ENCODE results near the gene TPBGL.

Gene TPBGL

DNA sequence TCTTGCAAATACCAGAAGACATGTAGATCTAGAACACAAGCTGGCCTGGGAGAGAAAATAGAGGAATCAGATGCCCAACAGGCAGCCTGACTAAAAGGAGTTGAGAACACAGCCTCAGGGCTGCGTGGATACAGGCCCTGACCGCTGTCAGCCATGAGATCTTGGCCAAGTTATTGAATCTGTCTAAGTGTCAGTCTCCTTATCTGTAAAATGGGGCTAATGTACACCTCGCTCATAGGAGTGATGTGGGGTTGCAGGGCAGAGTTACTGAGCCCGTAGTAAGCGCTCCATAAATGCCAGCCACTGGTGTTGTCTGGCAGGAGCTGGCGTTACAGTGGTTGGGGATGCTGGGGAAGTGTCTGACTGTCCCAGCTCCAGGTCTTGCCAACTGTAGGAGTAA, 38.4 kb upstream of the TPBGL start:
- TF ChIP-seq ZNF274 (IDR thresholded peaks at IDR 0.05; ENCODE audit: low read depth, low read length) = no peak

DNA sequence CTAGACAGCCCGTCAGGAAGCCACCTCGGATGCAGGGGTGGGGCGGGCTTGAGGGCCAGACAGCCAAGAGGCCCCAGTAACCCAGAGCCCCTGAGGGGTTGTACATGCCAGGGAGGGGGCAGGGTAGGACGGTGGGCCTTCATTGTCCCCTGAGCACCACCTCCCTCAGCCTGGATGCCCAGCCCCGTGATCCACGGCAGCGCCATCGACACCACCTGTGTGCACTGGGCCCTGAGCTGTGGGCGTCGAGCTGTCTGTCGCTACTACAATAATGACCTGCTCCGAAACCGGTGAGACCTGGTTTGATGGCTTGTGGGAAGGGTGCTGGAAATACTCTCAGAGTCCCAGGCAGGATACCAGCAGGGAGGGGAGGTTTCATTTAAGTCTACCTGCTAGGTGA, 37.4 kb upstream of the TPBGL start:
- H3K4me3 ChIP-seq (ENCODE audit: low read length) = no peak overlapping the region
- no peak for TF ChIP-seq ZNF274 (IDR thresholded peaks at IDR 0.05; ENCODE audit: low read depth, low read length)

More for the DNA sequence above, 38.4 kb upstream of the TPBGL start:
- H3K4me3 ChIP-seq (ENCODE audit: low read length) = no peak overlapping the region

DNA sequence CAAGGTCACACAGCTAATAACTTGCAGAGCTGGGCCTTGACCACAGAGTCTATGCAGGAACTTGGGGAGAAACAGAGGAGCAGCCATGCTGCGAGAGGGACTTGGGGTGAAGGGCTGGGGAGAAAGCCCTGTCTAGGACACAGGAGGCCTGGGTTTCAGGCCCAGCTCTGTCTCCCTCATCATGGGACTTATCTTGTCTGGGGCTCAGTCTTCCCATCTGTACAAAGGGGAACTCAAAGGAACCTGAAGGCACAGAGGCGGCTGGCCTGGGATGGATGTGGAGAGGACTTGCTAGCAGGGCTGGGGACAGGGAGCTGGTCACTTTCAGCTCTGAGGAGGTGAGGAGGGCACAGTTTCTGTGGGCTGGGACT, 36.9 kb upstream of the TPBGL start:
- no peak for TF ChIP-seq ZNF274 (IDR thresholded peaks at IDR 0.05; ENCODE audit: low read depth, low read length)
- no peak overlapping the region for H3K4me3 ChIP-seq (ENCODE audit: low read length)

DNA sequence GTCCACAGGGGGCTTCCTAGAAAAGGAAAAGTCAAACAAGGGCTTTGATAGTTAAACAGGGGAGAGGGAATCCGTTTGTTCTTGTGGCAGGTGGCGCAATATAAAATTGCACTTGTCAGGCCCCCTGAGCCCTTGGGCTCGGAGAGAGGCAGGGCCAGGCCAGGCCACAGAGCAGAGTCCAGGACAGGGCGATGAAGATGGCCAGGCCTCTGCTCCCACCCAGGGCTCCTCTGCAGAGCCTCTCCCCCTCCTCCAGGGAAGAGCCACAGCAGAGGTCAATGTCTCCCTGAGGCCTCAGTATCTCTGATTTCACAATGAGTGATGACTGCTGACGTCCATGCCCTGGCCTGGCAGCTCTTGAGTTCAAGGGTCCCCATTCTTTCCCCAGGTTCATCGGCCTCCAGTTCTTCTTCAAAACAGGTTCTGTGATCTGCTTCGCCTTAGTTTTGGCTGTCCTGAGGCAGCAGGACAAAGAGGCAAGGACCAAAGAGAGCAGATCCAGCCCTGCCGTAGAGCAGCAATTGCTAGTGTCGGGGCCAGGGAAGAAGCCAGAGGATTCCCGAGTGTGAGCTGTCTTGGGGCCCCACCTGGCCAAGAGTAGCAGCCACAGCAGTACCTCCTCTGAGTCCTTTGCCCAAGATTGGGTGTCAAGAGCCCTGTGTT, 36.4 kb upstream of the TPBGL start:
- H3K4me3 ChIP-seq (ENCODE audit: low read length) = no peak overlapping the region

DNA sequence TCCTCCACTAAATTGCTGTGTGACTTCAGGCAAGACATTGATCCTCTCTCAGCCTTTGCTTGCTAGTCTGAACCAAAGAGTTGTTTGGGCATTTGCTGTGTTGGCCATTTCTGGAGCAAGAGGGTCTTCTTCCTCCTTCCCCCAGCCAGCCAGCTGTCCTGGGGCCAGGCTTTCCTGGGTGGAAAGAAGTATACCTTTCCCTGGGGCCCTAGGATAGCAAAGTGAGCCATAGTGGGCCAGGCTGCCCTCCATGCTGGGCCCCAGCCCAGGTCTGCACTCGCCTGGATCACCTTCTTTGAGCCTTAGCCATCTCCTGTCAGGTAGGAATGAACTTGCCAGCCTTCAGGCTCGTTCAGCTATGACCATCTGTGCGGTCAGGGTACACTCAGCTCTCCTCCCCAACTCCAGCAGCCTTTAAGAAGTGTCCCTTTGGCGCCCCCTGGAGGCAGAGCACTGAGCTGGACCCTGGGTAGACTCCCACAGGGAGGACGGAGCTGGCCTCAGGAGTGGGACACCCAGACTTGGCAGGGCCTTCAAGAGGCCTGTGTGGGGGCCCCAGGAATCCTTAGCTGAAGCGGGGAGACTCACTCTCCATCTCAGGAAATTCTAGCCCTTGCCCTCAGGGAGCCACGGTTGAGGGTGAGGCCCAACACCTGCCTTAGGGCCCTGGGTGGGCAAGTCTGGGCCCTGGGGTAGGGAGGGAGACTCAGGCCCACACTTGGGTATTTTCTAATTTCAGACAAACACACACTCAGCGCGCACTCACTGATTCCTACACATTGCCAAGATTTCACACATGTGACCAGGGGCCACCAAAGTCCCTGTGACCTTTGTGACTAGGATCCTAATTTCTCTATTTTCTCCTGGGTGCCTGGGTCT, 35.6 kb upstream of the TPBGL start:
- no peak for TF ChIP-seq ZNF274 (IDR thresholded peaks at IDR 0.05; ENCODE audit: low read depth, low read length)
- H3K4me3 ChIP-seq (ENCODE audit: low read length) = no peak overlapping the region

More for the DNA sequence above, 36.4 kb upstream of the TPBGL start:
- TF ChIP-seq ZNF274 (IDR thresholded peaks at IDR 0.05; ENCODE audit: low read depth, low read length) = no peak

DNA sequence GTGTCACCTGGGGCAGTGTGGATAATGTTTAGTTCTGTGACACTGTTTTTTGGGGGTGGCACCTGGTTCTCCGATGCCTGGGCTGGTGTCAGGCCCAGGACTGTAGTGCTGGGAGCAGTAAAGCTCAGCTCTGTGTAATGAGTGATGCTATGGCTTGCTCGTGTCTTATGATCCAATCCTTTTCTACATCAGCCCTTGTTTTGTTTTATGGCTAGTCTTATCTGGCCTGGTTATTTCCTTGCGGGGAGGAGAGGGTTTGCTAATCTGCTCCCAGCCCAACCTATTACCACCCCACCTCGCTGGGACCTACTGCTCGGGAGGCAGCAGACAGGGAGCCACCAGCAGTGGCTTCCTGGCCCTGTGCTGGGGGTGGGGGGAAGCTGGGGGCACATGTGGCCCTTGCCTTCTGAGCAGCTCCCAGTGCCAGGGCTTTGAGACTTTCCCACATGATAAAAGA, 35.0 kb upstream of the TPBGL start:
- H3K4me3 ChIP-seq (ENCODE audit: low read length) = no peak overlapping the region
- no peak for TF ChIP-seq ZNF274 (IDR thresholded peaks at IDR 0.05; ENCODE audit: low read depth, low read length)

DNA sequence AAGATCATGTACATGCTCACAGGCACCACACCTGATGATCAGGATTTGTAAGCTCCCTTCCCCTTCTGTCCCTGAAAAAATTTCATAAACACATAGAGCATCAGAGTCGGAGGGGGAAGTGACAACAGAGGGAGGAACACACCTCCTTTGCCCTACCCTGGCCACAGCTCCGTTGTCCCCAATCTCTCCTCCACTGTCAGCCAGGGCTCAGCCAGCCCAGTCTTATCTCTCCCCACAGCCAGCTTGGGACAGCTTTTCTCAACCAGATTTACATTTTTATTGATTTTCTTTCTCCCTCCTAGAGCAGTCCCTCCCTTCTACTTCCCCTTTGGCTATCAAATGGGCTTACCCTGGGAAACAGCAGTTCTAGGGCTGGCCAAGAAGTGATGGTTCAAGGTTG, 32.1 kb upstream of the TPBGL start:
- H3K4me3 ChIP-seq (ENCODE audit: low read length) = no peak overlapping the region
- no peak for TF ChIP-seq ZNF274 (IDR thresholded peaks at IDR 0.05; ENCODE audit: low read depth, low read length)

DNA sequence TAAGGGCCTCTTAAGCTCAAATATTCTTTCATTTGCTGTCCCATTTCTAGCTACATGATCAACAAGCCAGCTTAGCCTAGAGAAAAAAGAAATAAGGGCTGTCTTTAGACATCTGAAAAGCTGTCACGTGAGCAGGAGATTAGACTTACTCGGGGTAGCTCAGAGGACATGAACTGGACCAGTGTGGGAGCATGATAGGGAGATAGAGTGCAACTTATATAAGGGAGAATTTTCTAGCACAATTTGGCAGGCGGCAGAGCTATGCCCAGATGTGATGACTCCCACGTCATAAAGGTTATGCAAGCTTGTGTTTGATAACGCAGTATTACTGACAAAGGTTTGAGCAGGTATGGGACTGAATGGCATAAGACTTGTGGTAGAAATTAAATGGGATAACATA, 28.2 kb upstream of the TPBGL start:
- TF ChIP-seq ZNF274 (IDR thresholded peaks at IDR 0.05; ENCODE audit: low read depth, low read length) = no peak
- no peak overlapping the region for H3K4me3 ChIP-seq (ENCODE audit: low read length)

DNA sequence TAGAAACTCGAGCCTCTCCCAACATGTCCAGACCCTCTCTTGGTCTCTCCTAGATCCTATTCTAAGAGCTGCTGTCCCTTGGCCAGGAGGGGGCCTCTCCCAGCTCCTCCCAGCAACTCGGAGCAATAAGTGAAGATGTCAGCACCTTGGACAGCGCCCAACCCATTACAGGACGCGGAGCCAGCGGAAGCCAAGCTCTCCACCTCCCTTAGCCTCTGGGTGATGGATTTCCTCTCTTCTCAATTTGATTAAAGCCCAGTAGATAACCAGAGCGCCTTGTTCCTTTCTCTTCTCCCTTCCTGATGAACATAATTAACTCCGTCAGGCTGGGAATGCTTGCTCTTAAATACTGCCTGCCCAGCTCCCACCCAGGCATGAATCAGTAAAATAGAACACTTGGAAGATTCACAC, 26.2 kb upstream of the TPBGL start:
- no peak for TF ChIP-seq ZNF274 (IDR thresholded peaks at IDR 0.05; ENCODE audit: low read depth, low read length)
- H3K4me3 ChIP-seq (ENCODE audit: low read length) = no peak overlapping the region

DNA sequence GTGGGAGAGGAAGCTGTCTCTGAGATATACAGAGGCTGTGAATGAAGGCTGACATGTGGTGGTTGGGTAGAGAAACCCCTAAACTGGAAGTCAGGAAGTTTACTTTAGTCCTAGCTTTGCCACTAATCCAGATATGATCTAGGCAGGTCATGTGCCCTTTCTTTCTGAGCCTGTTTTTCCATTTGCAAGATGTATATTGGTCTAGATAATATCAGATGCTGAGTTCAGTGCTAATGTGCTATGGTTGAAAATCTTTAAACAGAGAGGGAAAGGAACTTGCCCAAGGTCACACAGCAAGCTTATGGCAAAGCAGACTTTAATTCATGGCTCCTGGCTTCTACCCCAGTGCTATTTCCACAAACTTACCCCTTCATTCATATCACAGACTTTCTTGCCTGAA, 25.7 kb upstream of the TPBGL start:
- TF ChIP-seq ZNF274 (IDR thresholded peaks at IDR 0.05; ENCODE audit: low read depth, low read length) = no peak

DNA sequence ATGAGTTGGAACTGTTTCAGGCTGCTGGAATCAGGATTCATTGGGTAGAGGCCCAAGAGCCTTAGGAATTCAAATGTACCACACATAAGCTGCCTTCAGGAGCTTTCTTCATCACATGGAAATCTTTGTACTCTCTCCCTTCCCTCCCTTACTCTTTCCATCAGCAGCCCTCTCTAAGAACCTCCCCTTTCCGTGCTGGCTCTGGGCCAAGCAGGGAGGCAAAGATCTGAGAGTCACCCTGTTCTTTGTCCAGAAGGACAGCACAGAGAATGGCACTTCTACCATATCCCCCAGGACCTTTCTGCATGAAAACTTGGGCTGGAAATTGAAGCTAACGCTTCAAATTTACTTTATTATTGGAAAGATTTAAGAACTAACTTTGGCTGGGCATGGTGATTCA, 20.7 kb upstream of the TPBGL start:
- no peak for TF ChIP-seq ZNF274 (IDR thresholded peaks at IDR 0.05; ENCODE audit: low read depth, low read length)
- H3K4me3 ChIP-seq (ENCODE audit: low read length) = no peak overlapping the region

More for the DNA sequence above, 25.7 kb upstream of the TPBGL start:
- H3K4me3 ChIP-seq (ENCODE audit: low read length) = no peak overlapping the region

DNA sequence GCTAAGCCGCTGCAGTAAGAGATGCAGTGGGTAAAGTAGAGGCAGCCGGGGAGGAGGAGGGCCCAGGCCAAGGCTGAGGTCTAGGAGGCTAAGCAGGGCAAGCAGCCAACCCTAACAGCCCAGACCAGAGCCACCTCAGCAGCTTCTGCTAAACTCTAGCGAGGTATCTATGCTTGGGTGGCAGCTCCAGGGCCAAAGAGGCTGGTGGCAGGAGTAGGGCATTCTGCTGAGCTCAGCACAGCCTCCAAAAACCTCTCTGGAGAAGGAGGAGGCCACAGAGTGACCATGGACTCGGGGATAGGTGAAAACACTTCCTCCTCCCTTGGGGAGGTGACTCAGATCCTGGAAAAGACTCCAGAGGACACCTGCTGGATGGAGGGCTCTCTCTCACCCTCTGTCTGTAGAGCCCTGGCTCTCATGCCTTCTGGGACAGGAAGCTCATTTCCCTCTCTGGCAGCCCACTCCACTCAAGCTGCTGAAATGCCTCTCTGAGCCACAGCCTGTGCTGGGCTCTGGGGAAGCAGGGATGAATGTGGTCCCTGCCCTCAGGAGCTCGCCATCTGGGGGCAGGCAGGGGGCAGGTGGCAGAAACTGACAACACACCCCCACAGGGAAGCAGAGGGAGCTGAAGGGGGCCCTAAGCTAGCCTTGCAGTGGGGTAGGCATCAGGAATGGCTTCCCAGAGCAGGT, 16.5 kb upstream of the TPBGL start:
- no peak overlapping the region for H3K4me3 ChIP-seq (ENCODE audit: low read length)
- no peak for TF ChIP-seq ZNF274 (IDR thresholded peaks at IDR 0.05; ENCODE audit: low read depth, low read length)

DNA sequence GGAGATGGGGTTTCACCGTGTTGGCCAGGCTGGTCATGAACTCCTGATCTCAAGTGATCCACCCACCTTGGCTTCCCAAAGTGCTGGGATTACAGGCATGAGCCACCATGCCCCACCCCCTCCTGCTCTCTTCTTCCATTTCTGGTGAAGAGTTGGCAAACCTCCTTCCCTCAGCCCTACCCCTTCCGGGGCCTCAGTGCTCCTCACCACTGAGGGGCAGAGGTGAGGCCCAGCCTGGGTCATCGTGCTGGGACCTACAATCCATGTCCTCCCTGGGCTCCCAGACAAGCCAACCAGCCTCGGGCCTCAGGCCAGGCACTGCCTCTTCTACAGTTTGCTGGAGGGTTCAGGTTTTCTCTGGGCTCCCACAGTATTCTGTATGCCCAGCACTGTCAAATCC, 14.8 kb upstream of the TPBGL start:
- no peak for TF ChIP-seq ZNF274 (IDR thresholded peaks at IDR 0.05; ENCODE audit: low read depth, low read length)
- H3K4me3 ChIP-seq (ENCODE audit: low read length) = no peak overlapping the region

DNA sequence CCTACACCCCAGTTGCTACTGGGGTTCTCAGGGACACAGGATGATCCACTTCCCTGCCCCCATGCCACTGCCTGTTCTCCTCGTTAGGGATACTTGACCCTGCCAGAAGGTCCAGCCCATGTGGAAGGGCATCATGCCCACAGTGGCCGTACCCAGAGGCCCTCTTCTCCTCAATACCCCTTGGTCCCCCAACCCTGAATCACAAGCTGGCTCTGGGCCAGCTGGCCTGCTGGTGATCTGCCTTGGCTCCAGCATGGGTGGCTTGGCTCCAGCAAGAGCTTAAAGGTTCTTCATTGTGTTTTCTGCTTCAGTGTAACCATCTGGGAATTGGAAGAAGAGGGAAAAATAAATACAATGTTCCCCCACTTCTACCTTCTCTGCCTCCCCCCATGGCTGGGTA, 11.1 kb upstream of the TPBGL start:
- TF ChIP-seq ZNF274 (IDR thresholded peaks at IDR 0.05; ENCODE audit: low read depth, low read length) = no peak
- H3K4me3 ChIP-seq (ENCODE audit: low read length) = no peak overlapping the region

DNA sequence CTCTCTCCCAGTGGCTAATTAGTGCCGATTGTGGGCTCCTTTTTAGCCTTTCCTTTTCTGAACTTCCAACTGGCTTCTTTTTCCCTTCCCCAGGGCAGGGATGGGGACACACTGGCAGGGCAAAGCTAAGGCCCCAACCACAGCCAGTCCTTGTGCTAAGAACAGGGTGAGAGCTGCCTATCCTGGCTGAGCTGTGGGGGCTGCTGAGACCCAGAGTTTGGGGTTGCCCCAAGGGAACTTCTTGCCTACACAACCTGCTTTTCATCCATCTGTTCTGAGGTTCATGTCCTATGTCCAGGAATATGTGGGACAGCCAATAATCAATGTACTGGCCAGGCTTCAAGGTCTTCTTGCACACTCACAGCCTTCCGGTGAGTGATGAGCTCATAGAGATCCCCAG, 10.0 kb upstream of the TPBGL start:
- H3K4me3 ChIP-seq (ENCODE audit: low read length) = no peak overlapping the region
- TF ChIP-seq ZNF274 (IDR thresholded peaks at IDR 0.05; ENCODE audit: low read depth, low read length) = no peak

Measured in GM08714 (cell line).